ENCODE measurements around the gene MAP1LC3B. TPM values are rescaled to one million over a fixed set of nuclear protein-coding genes. Genes with fewer than 3 reads are reported as not detected.

MAP1LC3B gene
- total and polyA plus RNA-seq, 2 of the 8 experiments (the other 6 are each of a cell fraction or from before 2014, with no cell fraction given): 29.5 to 48.5 TPM

DNA sequence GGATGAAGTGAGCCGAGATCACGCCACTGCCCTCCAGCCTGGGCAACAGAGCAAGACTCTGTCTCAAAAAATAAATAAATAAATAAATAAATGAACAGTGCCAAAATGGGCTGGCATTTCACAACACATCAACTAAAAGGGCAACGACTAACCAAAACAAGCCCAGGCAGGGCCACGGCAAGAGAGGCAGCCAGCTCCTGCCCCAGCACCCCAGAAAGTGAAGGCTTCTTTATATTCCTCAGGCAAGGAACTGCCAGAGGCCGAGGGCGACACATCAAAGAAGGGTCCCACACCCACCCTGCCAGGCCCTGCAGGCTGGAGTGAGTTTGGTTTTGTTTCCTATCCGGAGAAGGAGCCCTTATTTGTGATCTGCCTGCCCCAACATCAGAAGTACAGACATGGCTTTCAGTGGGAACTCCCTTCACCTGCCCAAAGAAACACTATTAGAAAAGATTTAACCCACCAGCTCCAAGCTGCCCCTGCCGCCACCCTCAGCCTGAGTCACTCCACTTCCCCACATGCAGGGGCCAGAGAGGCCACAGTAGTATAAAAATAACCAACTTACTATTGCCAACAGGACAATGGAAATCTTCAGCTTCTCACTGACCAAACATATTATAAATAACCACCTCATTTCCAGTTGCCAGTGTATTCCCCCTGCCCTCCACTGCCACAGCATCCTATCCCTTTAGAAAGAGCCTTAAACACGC is 16.6 kb upstream of the MAP1LC3B start:
- H2AK5ac ChIP-seq (ENCODE audit: low read depth, low read length): no peak overlapping the region
- 91% methylated on average over 9 of the region's 9 CpGs; no CpG with 5 or more reads in 1 of the 2 experiments for WGBS, 2 experiments (ENCODE audit: extremely low coverage in 1 of 2, insufficient coverage in 1 of 2, insufficient read length in 1 of 2, insufficient replicate concordance in 2 of 2, low coverage in 1 of 2, low lambda C conversion rate in 2 of 2, missing lambda C conversion rate in 1 of 2)

More for the DNA sequence above, 16.6 kb upstream of the MAP1LC3B start:
- no peak overlapping the region for H3K4me2 ChIP-seq (ENCODE audit: insufficient read depth in 1 of 2, low read depth in 2 of 2, low read length in 2 of 2)
- H3K4me3 ChIP-seq (ENCODE audit: extremely low read depth in 1 of 4, insufficient read depth in 2 of 4, low read depth in 3 of 4, low read length in 4 of 4): no peak overlapping the region
- no peak overlapping the region for H3K4ac ChIP-seq (replicated peaks; ENCODE audit: insufficient read length, low read depth, low read length)
- POLR2A ChIA-PET (ENCODE audit: partially characterized antibody): interaction anchor here (1.1 kb wide), 1 partner anchor 58 kb away, joined by 3 read pairs; the partner anchor contains the start of gene C16orf95
- H2BK120ac ChIP-seq (replicated peaks; ENCODE audit: low read depth, low read length): no peak overlapping the region
- H3K36me3 ChIP-seq (ENCODE audit: control insufficient read depth in 2 of 4, insufficient read depth in 4 of 4, low read length in 3 of 4): no peaks in the 10 kb centered on the region
- H3K79me2 ChIP-seq (ENCODE audit: control insufficient read depth in 1 of 2, insufficient read depth in 2 of 2, low read length in 2 of 2): peaks cover 0 to 51% of the 10 kb centered on the region in 2 experiments; a peak in 2 of 4 replicates
- no peak overlapping the region for H4K5ac ChIP-seq (ENCODE audit: insufficient read length, low read depth, low read length)
- no peak overlapping the region for H3K18ac ChIP-seq (ENCODE audit: extremely low read depth, low read length)
- no peak overlapping the region for H3K14ac ChIP-seq (ENCODE audit: insufficient read length)
- no peak overlapping the region for H3K56ac ChIP-seq (replicated peaks; ENCODE audit: insufficient read length, low read depth, low read length)
- TF ChIP-seq SIN3A (conservative IDR thresholded peaks at IDR 0.05 in 1 of 2, IDR thresholded peaks at IDR 0.05 in 1 of 2; ENCODE audit: low read depth in 1 of 2, low read length in 2 of 2) (no peak), CBX5 (IDR thresholded peaks at IDR 0.05; ENCODE audit: low read depth, low read length) (no peak), POLR2A (IDR thresholded peaks at IDR 0.05; ENCODE audit: control extremely low read depth in 1 of 2, low read depth in 2 of 2, low read length in 2 of 2) (no peak), GABPA (IDR thresholded peaks at IDR 0.05; ENCODE audit: borderline replicate concordance, insufficient read depth, low read length) (no peak), RBBP5 (IDR thresholded peaks at IDR 0.05; ENCODE audit: borderline replicate concordance, low read depth, low read length) (no peak)
- H3K79me1 ChIP-seq (ENCODE audit: low read depth, low read length): peaks cover 10% of the 10 kb centered on the region
- H3K27me3 ChIP-seq (replicated peaks in 1 of 4; ENCODE audit: control insufficient read depth in 3 of 4, extremely low read depth in 1 of 4, insufficient read depth in 3 of 4, low read length in 3 of 4): no peaks in the 10 kb centered on the region
- H2BK12ac ChIP-seq (ENCODE audit: low read depth, low read length): no peak overlapping the region
- no peak overlapping the region for H4K8ac ChIP-seq (ENCODE audit: extremely low read depth, insufficient read depth, low read length)
- H4K91ac ChIP-seq (replicated peaks; ENCODE audit: insufficient read length, low read length): no peak overlapping the region
- H2BK20ac ChIP-seq (ENCODE audit: low read length): no peak overlapping the region
- H3K27ac ChIP-seq (ENCODE audit: low read depth, low read length): no peak overlapping the region
- H3K9ac ChIP-seq (replicated peaks in 1 of 4; ENCODE audit: extremely low read depth in 1 of 4, low read depth in 3 of 4, low read length in 3 of 4): no peak overlapping the region
- H2BK5ac ChIP-seq (ENCODE audit: low read depth, low read length): 0 out of 2 replicates have a peak overlapping the region, but pooled peaks have one; percentile 30
- H2AFZ ChIP-seq (ENCODE audit: low read length): no peak overlapping the region
- H3K9me3 ChIP-seq (ENCODE audit: insufficient read depth in 2 of 2, low read depth in 1 of 2, low read length in 1 of 2): no peaks in the 10 kb centered on the region
- DNase-seq (ENCODE audit: low read depth in 1 of 2, low spot score in 2 of 2): no peak
- H2BK15ac ChIP-seq (ENCODE audit: low read length): no peak overlapping the region
- no peak for FAIRE-seq
- no peak overlapping the region for H3K23ac ChIP-seq (ENCODE audit: insufficient read length)
- no peaks in the 10 kb centered on the region for H3K23me2 ChIP-seq (ENCODE audit: low read depth, low read length)
- CTCF ChIA-PET (ENCODE audit: partially characterized antibody): no interaction called here
- no peaks in the 10 kb centered on the region; a peak in 1 of 7 replicates for H3K4me1 ChIP-seq (replicated peaks in 1 of 4; ENCODE audit: control insufficient read depth in 3 of 4, insufficient read depth in 4 of 4, low read length in 3 of 4)
- H4K20me1 ChIP-seq (replicated peaks in 1 of 2; ENCODE audit: control insufficient read depth in 1 of 2, insufficient read depth in 2 of 2, low read length in 2 of 2): peaks cover 0 to 8% of the 10 kb centered on the region in 2 experiments
